Activated CD8-positive, alpha-beta memory T cell treated with anti-CD3 and anti-CD28 coated beads for 36 hours (primary cell): ENCODE results near the gene LIX1. TPM values are rescaled to one million over a fixed set of nuclear protein-coding genes. Genes with fewer than 3 reads are reported as not detected.

Source experiments
- CTCF ChIA-PET: fragments of 350-600 bp; sonication (Branson Sonifier 250); formaldehyde crosslinking; loops from one replicate; lab custom pipeline; 2021; ENCODE audit warnings: antibody characterized with exemption; lab: Charles Lee
- POLR2A ChIA-PET: fragments of 350-600 bp; sonication (Branson Sonifier 250); formaldehyde crosslinking; loops from one replicate; lab custom pipeline; 2021; ENCODE audit warnings: antibody characterized with exemption; lab: Charles Lee
- total RNA-seq, 2 experiments: library from RNA; stranded (reverse); gene quantifications; one replicate each; pipeline ENCODE4 v1.2.3, GENCODE V29; 2021

Gene LIX1
- total RNA-seq, 2 experiments from 2014 or later: not detected

DNA sequence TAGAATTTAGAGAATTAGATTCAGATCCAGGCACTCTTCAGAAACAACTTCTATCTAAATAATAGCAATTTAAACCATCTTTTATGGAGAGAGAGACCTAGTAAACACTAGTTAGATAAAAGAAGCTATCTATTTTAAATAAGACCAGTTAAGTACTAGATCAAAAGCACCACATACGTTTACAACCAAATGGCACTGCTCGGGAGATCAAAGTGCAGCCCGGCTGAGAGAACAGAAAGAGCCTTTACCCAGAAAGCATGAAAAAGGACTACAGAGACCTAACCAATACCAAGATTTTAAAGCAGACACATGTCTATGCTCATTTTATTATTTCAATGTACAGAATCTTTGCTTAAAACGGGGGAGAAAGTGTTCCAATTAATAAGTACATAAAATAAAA lies 30.8 kb downstream of the LIX1 start:
- POLR2A ChIA-PET: no interaction called here
- CTCF ChIA-PET: no interaction called here

DNA sequence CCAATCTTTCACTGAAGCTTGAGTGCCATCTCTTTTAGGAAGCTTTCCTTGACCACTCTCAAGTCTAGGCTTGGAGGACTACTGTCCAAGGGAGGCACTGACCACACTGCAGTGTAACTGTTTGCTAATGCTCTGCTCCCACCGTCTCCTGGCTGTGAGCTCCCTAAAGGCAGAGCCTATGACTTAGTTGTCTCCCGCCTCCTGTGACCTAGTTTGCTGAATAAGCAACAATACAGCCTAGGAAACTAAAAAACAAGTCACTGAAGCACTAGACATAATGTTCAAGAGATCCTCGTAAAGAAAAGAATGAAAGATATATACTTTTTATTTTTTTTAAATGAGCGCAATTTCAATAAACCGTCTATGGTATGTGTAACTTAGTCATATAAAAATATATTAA lies 31.4 kb downstream of the LIX1 start:
- ChIA-PET POLR2A (no interaction called here), CTCF (no interaction called here)

DNA sequence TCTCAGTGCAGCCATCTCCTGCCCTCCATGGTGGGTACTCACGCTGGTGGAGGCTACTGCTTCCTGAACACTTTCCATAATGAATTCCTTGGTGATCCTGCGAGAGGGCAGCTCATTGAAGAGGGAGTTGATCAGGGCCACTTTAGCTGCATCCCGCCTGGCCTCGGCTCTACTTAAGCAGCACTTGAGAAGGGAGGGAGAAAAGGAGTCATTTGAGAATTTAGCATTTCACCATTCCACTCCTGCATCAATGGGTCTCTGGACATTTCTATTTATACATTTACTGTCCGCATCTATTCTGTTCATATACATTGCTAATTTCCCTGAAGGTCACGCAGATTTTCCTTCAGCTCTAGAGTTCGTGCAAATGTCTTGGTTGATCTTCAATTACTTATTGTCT lies 35.1 kb downstream of the LIX1 start:
- ChIA-PET POLR2A (no interaction called here), CTCF (no interaction called here)

DNA sequence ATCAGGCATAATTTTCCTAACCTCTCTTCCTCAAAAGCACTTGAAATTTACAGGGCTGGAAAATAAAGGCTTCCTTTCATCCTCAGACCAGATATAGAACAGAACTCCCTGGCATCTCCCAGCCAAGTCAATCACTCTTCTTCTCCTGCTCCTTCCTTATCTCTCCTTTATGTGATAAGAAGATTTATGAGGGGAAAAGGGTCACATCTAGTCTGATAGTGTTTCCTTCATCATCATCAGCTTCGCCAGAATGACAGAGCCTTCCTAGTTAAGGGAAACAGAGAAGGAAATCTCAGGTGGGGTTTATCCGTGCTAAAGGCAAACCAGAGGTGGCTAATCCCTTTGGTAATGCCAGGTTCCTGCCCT lies 36.2 kb downstream of the LIX1 start:
- POLR2A ChIA-PET: no interaction called here
- CTCF ChIA-PET: no interaction called here

DNA sequence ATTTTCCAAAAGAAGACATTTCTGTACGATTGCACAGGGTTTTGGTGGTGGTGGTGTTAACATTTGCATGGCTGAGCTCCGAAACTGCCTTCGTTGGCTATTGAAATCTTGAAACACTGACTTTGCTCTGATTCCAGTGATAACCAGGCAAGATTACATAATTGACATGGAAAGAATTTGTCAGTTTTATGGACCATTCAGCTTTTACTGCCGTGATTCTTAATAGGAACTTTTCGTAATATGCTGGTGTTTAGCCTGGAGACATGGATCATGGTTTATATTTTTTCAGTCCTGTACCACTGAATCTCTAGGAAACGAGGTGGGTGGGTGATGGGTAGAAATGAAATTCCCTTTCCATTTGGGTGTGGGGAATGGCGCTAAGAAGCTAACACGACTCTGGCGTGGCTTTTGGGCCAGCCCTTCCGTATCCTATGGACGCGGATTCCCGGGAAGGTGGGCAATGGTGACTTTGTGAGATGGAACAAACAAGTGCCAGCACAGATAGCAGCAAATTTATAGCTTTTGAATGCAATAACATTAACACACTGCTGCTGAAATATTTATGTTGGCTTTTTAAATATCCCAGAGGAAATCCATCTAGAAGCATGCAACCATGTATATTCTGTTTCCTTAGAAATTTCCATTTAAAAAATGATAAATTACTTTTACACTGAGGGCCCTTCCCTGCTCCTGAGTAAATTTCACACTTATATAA lies 36.8 kb downstream of the LIX1 start:
- CTCF ChIA-PET: no interaction called here
- POLR2A ChIA-PET: no interaction called here

DNA sequence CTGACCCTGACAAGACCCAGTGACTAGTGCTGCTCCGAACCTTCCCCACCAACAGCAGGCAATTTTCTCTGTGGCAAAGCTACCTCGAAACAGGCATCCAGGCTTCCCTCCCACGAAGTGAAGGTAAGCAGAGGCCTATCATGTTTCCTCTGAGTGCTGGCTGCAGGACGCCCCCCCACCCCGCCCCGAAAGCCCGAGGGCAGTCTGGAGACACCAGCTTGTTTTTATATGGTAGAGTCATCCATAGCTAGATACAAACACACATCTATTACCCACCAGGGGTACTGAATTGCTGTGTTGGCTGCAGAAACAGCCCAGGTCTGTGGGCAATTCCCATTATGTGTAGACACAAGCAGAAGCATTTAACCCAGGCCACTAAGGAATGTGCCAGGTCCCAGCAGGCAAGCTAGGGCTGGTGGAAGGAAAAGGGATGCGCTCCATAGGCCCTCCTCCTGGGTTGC lies 40.4 kb downstream of the LIX1 start:
- CTCF ChIA-PET: no interaction called here
- POLR2A ChIA-PET: no interaction called here

DNA sequence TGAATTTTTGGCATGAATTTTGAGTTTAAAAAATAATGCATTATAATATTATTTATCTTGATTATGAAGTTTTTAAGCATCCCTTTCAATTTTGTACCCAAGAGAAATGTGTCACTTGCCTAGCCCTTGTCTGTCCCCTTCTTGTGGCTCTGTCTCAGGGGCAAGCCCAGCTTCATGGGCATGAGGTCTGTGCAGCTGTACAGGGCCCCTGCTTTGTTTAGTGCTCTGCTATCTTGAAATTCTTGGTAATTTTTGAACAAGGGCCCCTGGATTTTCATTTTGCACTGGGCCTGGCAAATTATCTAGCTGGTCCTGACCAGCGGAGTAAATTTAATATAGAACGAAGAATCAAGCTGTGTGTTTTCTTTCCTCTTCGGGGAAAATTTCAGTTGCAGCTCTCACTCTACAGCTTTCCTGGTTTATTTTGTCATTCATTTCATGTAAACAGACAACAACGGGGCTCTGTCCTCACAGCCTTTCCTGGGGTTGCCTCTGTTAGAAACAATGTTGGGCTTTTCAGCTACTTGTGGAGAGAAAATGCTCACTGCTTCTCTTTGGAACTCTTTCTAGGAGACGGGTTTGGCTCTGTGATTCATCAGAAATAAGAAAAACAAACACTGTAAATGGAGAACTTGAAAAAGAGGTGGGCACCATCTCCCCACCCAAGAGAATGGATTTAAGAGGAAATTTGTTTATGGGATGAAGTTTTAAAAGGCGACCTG lies 41.1 kb downstream of the LIX1 start:
- ChIA-PET CTCF (no interaction called here), POLR2A (no interaction called here)

DNA sequence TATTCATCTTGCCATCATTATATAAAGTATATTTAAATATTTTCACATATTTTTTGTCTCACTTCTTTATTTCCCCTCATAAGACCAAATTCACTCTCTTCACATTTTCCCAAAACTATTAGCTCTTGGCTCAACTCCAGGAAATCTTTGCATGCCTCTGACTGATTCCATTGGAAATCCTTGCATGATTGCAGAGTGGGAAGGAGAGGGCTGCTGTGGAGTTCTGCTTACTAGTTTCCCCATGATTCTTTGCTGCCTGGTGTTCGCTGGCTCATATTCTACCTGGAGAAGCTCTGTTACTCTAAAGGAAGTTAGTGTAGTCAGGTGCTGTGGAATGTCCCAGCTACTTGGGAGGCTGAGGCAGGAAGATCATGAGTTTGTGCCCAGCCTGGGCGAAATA lies 41.9 kb downstream of the LIX1 start:
- ChIA-PET CTCF (no interaction called here), POLR2A (no interaction called here)

DNA sequence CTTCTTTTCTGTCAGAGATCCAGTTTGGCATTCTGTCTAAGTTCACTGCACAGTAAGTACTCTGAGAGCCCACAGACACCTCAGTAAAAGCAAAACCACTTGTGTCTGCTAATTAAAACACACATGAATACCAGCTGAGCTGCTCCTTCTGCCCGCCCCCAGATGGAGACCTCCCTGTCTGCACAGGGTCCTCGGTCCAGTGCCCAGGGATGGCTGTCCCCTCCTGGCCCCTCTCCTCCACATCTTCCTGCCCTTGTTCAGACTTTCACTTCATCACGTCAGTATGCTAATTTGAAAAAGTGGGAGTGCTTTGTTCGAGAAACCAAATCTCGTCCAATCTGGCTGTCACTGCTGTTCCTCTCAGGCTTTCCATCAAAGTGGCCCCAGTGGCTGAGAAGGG lies 43.5 kb downstream of the LIX1 start:
- CTCF ChIA-PET: no interaction called here
- POLR2A ChIA-PET: no interaction called here

DNA sequence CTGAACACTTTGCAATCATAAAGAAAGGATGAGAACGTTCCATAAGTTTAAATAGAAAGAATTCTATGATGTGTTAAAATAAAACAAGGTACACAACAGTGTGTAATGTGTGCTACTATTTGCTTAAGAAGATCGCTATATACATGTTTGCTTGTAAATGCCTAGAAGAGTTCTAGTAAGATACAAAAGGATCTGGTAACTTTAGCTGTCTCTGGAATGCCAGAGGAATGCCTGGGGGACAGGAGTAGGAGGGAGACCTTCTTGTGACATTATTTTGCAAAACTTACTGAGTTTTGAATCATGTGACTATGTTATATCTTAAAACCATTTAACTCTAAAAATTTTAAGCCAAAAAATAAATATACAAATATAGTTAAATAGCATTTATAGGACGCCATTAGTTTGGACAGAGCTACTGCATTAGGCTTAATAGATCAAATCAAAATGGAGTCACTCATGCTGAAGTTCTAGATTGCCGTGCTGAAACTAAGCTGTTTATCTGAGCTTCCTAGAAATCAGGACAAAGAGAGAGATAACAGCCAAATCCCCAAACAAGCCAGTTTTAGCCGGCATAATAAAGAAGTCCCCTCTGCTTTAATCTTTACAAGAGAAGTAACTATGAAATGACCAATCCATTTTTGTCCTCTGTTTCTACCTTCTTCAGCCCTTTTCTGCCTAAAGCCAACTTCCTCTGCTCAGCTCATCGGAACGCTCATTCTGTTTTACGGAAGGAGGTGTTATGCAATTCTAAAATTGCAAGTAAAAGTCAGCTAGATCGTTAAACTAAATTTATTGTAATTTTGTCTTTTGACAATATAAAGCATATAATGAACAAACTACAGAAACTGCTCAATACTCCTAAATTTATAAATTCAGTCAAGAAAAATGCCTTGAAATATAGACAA lies 44.8 kb downstream of the LIX1 start:
- ChIA-PET POLR2A (no interaction called here), CTCF (no interaction called here)

DNA sequence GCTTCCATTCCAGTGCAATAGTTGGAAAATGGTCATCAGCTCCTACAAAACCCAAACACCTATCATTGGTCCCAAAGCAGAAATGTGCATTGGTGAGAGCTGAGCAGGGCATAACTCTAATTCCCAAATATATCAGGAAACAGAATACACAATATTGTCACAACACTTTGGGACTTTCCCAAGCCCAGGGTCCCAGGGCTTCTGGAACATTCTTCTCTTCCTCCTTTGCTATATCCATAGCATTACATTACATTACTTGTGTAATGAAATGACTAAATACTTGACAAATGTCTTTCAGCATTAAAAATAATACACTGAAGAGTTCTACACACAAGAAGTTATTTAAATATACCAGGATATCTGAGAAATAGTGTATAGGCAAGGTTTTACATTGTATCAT lies 45.6 kb downstream of the LIX1 start:
- ChIA-PET CTCF (no interaction called here), POLR2A (no interaction called here)

DNA sequence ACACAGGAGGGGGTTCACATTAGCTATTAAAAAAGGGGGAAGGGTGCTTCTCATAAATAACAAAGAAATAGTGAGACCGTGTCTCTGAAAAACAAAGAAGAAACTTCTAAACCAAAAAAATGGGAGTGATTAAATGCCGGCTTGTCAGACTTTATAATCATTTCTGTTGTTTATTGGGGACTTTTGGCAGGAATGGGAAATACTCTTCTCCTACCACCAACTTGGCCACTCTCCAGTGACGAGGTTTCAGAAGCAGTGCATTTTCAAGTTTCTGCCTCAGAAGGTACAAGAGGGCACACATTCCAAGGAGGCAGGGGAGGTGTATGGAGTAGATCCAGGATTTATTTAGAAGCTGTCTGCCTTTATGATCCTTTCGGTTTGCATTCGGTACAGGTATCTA lies 46.2 kb downstream of the LIX1 start:
- ChIA-PET CTCF (no interaction called here), POLR2A (no interaction called here)

DNA sequence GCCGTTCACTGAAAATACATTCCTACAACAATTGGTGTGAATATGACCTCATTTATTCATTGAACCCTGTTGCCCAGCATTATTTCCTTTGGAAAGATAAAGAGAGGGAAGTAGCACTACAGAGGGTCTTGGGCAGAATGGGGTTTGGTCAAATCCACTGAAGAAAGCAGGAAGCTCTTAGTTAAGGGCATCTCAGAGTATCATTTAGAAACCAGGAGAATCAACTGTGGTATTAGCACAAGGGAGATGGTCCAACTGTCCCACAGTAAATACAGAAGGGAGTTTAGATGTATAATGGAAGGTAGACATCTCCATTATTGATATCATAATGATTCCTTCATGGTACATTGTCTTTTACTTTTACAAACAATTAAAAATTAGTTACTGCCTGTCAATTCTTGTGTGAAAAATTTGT lies 47.1 kb downstream of the LIX1 start:
- CTCF ChIA-PET: no interaction called here
- POLR2A ChIA-PET: no interaction called here

DNA sequence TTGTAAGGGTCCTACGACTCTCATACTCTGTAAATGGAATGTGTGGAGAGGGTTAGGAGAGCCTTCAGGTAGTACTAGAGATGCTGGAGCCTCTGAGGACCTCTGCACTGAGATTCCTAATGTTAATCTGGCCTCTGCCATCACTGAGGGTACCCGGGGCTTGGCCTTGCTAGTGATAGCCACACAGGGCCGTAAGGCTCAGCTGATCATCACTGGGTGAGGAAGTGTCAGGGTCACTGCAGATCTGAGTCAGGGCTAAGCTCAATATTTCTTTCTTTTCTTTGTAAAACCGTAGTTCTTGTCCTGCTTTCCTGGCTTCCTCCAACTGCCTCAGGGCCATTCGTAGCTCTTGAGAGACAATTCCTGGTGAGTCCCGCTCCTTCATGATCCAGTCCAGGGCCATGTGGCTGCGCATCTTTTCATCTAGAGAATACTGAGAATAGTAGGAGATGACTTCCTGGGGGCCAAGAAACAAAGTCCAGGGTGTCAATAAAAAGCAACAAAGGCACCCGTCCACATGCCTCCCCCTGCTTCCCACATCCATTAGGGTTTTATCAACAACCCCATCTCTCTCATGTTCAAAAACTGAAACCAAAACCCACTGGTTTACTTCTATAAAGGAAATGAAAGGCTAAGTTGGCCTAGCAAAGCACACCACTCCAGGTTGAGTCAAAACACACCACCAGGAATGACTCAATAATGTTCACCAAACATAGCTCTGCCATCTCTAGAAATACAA lies 47.7 kb downstream of the LIX1 start:
- CTCF ChIA-PET: no interaction called here

DNA sequence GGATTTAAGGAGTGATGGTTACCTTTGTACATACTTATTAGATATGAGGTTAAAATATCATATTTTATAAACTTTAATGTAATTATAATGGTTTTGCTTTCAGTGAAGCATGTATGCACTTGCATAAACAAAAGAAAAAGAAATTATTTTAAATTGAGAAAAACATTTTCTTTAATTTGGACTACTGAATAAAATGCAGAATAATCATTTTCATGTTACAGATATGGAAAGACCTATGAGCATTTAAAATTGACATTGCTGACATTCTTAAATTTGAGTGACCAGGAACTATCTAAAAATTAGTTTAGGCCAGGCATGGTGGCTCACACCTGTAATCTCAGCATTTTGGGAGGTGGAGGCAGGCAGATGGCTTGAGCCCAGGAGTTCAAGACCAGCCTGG lies 49.2 kb downstream of the LIX1 start:
- CTCF ChIA-PET: no interaction called here
- POLR2A ChIA-PET: no interaction called here

More for the DNA sequence above, 47.7 kb downstream of the LIX1 start:
- POLR2A ChIA-PET: no interaction called here

DNA sequence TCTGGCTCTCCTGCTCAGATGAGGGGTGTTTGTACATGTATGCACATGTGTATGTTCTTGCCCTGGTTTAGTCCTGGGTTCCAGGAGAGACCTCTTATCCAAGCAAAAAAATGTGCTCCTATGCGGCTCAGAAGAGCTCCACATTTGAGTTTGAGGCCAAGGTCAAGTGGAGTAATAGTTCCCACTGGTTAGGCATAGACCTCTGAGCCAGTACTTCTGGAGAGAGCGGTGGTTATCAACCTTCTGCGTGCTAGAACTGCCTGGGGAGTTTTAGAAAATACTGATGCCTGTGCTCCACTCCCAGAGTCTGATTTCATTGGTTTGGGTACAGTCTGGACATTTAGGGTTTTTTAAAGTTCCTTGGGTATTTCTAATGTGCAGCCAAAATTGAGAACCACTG lies 51.5 kb downstream of the LIX1 start:
- CTCF ChIA-PET: interaction anchor here (0.6 kb wide), 1 partner anchor 1230 kb away, joined by 3 read pairs; no protein-coding TSS in a partner anchor
- POLR2A ChIA-PET: no interaction called here

DNA sequence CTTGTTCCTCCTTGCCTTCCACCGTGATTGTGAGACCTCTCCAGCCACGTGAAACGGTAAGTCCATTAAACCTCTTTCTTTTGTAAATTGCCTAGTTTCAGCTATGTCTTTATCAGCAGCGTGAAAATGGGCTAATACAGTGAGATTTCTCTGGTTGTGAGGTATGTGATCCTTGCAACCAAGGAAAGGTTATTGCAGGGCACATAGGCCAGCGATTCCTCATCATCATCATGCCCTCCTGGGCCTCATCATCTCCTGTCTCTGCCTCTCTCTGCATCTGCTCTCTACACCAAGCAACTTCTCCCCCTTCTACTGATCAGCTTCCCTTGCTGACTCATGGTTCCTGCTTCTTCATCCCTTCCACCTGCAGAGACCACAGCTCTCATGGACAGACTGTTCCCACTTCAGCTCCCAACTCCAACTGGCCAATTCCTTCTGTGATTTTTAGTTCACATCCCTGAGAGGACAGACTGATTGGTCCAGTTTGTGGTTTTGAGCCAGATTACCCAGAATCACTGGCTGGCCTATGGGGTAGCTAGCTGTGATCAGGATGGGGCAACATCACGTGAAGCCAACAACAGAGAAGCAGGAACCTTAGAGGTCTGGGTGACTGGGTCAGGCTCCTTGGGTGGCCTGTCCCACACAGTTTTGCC lies 53.1 kb downstream of the LIX1 start:
- POLR2A ChIA-PET: no interaction called here
- CTCF ChIA-PET: no interaction called here

DNA sequence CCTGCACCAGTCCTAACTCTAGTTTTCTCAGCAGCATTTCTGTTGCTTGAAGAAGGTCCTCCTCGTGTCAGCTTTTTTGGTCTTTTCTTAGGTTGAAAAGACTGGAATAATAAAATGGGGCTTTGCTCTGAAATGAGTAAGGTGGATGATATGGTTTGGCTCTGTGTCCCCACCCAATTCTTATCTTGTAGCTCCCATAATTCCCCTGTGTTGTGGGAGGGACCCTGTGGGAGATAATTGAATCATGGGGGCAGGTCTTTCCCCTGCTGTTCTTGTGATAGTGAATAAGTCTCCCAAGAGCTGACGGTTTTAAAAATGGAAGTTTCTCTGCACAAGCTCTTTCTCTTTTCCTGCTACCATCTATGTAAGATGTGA lies 53.6 kb downstream of the LIX1 start:
- ChIA-PET POLR2A (no interaction called here), CTCF (no interaction called here)

DNA sequence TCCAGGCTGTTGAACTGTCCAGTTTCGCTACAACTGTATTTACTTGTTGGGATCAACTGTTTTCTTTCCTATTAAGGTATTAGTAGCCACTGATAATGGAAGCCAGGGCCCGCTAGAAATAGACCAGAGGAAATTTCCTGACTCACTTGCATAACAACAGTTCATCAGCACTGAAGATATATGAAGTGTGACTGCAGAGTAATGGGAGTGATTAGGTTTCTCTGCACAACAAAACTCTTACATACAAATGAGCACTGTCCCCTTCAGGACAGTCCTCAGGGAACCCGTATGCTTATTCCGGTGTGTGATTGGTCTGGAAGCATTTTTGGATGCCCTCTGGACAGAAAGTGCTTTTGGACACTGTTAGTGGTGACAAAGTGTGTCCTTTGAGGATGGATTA lies 55.3 kb downstream of the LIX1 start:
- ChIA-PET POLR2A (no interaction called here), CTCF (no interaction called here)
